Measurements from ENCODE around the gene DOCK2.

- TF ChIP-seq CTCF (IDR thresholded peaks at IDR 0.05) (no peak), EZH2 (IDR thresholded peaks at IDR 0.05) (no peak), EZH2phosphoT487 (IDR thresholded peaks at IDR 0.05) (no peak)
Observed at GRCh38 chr5:169785771-169786618, 148.9 kb downstream of the DOCK2 start.

Data from neural progenitor cell (in vitro differentiated cells).